HG03097 (cell line): ENCODE measurements around the gene USP47.
A peak's percentile ranks its signal among the peaks of the same experiment; 100 is the strongest.
"Not testable (repeated sequence)": the region's sequence is repeated elsewhere in the genome, so short reads cannot be mapped to it uniquely, and the experiment has no call there.

Experiments
- ATAC-seq: cut with Tn5 transposase; IDR thresholded peaks from one replicate; pipeline ENCODE4 v1.9.1; 2021; ENCODE audit not compliant: unreplicated experiment, low FRiP score

Gene USP47

GRCh38 chr11:11827272-11827671, 14.5 kb upstream of the USP47 start:
- ATAC-seq = no peak

DNA sequence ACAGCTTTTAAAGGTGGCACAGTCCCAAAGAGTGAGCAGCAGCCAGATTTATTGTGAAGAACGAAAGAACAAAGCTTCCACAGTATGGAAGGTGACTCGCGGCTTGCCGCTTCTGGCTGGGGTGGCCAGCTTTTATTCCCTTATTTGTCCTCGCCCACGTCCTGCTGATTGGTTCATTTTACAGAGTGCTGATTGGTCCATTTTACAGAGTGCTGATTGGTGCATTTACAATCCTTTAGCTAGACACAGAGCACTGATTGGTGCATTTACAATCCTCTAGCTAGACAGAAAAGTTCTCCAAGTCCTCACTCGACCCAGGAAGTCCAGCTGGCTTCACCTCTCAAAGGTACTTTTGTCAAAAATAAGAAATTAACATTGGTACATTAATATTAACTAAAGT, 10.4 kb upstream of the USP47 start:
- ATAC-seq = not testable (repeated sequence)

DNA sequence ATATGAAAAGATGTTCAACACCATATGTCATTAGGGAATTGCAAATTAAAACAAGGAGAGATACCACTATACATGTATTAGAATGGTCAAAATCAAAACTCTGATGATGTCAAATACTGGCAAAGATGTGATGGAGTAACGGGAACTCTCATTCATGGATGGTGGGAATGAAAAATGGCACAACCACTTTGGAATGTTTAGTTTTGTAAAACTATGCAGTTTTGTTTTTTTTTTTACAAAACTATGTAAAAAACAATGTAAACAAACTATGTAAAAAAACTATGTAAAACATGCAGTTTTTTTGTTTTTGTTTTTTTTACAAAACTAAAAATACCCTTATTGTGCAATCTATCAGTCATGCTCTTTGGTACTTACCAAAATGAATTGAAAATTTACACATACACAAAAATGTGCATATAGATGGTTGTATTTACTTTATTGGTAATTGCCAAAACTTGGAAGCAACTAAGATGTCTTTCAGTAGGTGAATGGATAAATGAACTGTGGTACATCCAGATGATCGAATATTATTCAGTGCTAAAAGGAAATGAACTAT, 5.0 kb upstream of the USP47 start:
- no peak for ATAC-seq

DNA sequence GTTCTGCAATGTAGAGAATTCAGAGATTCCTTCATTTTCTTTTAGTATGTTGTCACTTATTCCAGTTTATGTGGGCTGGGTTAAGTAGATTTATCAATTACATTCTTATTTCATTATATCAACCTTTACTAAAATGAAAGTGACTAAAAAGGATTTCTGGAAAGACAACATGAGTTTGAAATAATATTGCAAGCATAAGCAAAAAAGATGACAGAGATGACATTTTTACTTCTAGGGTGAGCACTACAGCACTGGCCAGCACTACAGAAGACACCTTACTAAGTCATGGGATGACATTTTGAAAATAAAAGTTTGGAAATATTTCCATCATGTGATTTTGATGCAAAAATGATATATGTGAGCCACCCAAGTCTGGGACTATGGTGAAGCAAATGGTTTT, 2.1 kb upstream of the USP47 start:
- no peak for ATAC-seq

GRCh38 chr11:11841116-11841722, 553 bp upstream of the USP47 start:
- no peak for ATAC-seq

GRCh38 chr11:11842421-11843008, 743 bp downstream of the USP47 start:
- ATAC-seq = peak; percentile 40

GRCh38 chr11:11843211-11843621, 1.4 kb downstream of the USP47 start:
- ATAC-seq = no peak

- ATAC-seq = no peak
Observed at GRCh38 chr11:11843642-11844041, 1.9 kb downstream of the USP47 start.

DNA sequence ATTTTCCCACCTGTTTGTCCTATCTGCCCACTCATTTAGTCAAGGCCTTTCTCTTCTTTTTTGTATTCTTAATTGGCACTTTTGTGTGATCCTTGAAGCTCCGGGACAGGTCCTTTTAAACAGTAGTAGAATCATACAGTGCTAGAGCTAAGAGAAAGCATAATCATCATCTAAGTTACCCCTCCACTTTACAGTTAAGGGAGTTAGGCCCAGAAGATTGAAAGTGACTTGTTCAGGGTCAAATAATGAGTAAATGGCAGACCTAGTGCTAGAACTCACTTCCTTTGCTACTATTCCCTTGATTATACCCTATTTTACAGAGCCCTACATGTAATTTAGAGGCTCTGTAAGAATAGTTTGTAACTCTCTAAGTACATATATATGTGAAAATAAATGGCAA, 2.5 kb downstream of the USP47 start:
- ATAC-seq = no peak

DNA sequence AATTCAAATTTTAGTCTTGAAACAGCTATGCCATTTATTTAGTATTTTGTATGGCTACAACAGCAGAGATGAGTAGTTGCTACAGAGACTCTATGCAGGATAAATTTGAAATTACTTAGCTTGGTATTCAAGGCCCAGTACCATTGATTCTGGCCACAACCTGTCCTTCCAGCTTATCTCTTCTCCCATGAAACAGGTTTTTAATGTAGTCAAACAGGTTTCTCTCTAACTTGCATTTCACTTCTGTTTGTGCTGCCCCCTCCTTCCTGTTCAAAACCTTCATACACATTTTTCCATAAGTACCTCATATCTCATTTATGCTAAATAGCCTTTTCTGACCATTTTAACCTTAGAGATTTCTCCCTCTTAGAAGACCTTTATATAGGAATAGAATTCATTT, 3.3 kb downstream of the USP47 start:
- no peak for ATAC-seq

- ATAC-seq = no peak
Observed at GRCh38 chr11:11845551-11845950, 3.8 kb downstream of the USP47 start.

DNA sequence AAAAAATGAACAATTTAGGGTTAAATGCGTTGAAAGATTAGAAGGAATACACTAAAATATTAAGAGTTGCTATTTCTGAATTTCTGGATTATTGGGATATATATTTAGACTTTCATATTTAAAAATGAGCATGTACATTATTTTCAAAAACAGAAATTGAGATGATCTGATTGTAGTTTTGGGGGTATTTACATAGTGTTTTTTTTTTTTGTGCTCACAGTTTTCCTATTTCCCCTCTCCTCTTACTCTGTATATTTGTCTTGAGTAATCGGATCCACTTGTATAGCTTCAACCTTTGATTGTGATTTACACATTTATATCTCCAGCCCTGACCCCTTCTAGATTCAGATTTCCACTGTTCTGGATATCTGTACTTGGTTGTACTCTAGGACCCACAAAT, 5.3 kb downstream of the USP47 start:
- no peak for ATAC-seq

DNA sequence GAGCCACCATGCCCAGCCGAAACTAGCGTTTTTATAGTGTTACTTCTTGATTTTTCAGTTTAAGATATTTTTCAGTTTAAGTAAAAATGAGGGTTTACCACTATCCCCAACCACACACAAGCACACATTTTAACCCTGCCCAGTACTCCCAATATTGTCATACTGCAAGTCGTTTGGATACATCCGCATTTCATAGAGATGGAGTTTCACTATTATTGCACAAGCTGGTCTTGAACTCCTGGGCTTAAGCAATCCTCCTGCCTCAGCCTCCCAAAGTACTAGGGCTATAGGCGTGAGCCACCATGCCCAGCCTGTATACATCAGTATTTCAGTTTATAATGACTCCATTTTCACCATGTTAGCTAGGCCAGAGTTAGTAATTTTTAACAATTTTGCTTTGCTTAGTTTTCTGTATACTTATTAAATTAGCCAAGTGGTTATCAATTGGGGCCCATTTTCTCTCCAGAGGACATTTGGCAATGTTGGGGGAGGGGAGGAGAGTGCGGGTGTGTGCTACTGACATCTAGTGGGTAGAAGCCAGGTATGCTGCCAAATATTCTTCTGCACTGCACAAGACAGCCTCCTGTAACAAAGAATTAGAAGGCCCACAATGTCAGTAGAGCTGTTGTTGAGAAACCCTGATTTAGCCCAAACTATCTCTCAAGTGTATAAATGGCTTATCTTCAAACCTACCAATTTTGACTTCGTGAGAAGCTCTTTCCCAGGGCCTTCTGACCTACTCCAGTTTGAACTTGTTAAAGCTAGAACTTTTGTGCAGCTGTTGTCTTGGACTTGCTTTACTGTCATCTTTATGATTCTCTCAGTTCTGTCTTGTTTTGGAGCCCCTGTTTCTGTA, 7.3 kb downstream of the USP47 start:
- ATAC-seq = peak; percentile 51

DNA sequence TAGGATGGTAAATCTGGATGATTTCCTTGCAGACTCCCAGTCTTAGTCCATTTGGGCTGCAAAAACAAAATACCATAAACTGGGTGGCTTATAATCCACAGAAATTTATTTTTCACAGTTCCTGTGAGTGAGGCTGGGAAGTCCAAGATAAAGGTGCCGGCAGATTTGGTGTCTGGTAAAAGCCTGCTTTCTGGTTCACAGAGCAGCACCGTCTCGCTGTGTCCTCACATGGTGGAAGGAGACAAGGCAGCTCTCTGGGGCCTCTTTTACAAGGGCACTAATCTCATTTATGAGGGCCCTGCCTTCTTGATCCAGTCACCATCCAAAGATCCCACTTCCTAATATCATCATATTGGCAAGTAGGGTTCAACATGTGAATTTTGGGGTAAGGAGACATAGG, 8.9 kb downstream of the USP47 start:
- ATAC-seq = no peak

DNA sequence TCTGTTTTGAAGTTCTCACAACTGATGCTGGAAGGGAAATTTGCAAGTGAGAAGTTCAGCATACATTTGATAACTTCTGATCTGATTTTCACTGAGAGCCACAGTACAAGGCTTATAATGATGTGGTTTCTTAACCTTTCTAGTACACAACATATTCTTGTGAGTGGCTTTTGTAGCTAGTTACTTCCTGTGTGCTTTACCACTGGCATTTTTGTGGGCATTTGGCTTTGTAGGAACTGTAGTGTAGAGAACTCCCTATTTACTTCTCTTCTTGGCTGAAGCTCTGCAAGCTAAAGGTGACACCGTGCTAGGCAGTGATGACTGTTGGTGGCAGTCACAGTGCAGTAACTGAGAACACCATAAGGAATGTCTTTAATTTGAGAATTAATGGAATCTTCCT, 14.9 kb downstream of the USP47 start:
- no peak for ATAC-seq

DNA sequence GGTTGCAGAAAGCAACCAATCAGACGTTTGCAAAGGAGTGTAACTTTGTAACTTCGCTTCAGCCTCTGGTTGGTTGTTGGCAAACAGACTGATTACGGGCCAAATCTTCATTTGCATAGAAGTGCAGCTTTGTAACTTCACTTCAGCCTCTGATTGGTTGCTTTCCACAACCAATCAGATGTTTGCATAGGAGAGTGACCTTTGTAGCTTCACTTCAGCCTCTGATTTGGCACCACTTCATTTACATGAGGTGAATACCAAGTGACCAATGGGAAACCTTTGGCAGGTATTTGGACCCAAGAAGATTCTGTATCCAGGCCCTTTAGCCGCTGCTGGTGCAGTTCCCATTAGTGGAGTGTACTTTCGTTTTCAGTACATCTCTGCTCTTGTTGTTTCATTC, 16.0 kb downstream of the USP47 start:
- no peak for ATAC-seq

DNA sequence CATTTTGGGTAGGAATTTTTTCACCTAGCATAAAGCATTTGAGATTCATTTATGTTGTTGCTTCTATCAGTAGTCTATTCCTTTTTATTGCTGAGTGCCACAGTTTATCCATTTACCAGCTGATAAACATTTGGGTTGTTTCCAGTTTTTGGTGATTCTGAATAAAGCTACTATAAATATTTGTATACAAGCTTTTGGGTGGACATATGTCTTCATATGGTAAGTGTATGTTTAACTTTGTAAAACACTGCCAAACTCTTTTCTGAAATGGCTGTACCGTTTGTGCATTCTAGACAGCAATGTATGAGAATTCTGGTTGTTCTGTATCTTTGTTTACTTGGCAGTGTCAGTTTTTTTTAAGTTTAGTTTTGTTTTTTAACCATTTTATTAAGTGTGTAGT, 16.9 kb downstream of the USP47 start:
- no peak for ATAC-seq

DNA sequence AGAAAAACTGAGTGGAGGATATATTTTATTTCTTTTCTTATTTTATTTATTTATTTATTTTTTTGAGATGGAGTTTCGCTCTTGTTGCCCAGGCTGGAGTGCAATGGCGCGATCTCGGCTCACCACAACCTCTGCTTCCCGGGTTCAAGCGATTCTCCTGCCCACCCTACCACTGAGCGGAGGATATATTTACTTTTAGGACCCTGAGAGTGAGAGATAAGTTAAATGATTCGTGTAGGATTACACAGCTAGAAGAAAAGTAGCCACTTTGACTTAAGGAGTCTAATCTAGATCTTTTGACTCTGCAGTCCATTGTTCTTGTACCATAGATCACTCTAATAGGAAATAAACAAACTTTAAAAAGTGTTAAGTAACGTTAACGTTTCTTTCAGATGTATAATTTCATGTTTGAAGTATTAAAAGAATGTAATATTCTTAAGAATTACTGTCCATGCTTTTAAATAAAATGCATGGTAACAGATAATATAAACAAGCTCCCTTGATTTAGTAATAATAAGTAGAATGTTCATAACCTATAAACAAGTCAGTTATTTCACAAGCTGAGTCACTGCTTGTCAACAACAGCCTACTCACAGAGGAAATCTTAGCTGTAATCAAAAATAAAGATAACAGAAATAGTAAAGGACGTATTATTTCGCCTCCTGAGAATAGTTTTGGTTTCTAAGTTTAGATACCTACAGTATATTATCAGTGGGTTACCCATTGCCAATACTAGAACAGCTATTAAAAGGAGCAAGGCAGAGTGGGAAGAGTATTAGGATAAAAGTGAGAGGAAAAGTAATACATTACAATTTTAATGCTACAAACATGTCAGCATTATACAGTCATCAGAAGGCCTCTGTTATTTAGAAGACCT, 18.6 kb downstream of the USP47 start:
- ATAC-seq = no peak

GRCh38 chr11:11862999-11863398, 21.2 kb downstream of the USP47 start:
- ATAC-seq = no peak

DNA sequence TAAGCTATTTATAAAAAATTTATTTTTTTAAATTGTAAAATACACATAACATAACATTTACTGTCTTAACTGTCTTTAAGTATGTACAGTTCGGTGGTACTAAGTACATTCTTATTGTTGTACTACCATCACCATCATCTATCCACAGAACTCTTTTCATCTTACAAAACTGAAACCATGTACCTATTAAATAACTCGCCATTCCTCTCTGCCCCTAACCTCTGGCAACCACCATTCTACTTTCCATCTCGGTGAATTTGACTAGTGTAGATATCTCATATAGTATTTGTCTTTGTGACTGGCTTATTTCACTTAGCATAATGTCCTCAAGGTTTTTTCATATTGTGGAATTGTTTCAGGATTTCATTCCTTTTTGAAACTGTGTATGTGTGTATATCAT, 22.6 kb downstream of the USP47 start:
- ATAC-seq = no peak

DNA sequence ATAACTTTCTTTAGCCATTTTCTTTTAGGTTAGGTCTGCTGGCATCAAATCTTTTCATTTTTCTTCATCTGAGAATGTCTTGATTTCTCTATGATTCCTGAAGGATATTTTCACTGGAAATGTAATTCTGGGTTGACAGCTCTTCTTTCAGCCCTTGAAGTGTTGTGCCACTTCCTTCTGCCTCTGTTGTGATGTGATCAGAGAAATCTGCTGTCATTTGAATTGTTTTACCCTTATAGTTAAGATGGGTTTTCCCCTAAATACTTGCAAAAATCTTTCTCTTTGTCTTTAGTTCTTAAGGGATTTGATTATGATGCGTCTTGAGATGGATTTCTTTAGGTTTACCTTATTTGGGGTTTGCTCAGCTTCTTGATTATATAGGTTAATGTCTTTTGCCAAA, 23.0 kb downstream of the USP47 start:
- ATAC-seq = no peak
